Eye (tissue), 1 donor: ENCODE measurements around the gene ATG16L1.

Source experiments
- DNase-seq: peaks from one replicate; pipeline ENCODE4 v3.0.0-alpha.2; 2015

Gene ATG16L1

DNA sequence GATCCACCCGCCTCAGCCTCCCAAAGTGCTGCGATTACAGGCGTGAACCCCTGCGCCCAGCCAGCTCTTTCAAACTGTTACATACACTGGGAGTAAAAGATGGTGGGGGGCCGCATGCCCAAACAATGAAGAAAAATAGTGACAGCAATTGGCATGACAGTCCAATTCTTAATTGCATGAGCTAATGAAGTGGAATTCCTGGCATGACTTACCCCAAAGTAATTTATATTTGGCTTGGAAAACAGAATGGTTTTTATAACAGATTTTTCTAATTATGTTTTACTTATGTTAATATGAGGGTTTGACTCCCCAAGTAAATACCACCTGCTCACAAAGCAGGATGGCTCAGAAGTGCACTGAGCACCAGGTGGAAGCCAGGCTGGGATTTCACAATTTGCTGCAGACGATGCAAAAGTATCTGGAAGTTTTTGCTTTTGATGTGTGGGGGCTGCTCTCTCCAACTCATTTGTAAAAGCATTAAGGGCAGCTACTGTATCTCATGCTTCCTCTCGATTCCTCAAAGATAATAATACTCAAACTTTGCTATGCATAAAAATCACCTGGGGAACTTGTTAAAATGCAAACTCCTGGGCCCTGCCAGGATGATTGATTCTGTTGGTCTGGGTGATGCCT lies 24.0 kb upstream of the ATG16L1 start:
- peak; percentile 43 for DNase-seq

- DNase-seq = peak; percentile 13
These were observed 23.1 kb upstream of the ATG16L1 start for GRCh38 chr2:233228376-233228775.

DNA sequence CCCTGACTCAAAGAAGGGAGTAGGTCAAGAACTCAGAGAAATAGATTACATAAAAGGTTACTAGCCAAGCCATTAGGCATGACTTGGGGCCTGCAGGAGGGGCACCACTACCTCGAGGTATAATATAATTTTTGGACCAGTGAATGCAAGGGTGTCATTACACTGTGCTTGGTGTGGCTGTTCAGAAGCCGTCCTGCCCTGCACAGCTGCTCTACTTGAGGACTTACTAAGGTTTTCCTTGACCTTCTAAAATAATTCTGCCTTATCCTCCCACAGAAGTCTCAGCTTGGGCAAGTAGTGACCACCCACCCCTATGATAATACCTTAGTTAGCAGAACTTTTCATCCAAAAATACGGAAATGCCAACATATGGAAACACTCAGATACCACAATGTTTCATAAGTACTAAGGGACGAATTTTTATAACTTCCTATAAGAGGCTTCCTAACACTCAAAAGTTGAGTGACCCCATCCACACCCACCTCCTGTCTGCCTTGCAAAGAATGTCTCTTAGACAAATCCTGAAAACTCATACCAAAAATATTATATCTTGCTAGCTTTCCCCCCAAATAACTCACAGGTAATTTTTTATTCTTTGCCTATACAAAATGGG lies 17.7 kb upstream of the ATG16L1 start:
- no peak for DNase-seq

- no peak for DNase-seq
These were observed 17.2 kb upstream of the ATG16L1 start for GRCh38 chr2:233234264-233234663.

DNA sequence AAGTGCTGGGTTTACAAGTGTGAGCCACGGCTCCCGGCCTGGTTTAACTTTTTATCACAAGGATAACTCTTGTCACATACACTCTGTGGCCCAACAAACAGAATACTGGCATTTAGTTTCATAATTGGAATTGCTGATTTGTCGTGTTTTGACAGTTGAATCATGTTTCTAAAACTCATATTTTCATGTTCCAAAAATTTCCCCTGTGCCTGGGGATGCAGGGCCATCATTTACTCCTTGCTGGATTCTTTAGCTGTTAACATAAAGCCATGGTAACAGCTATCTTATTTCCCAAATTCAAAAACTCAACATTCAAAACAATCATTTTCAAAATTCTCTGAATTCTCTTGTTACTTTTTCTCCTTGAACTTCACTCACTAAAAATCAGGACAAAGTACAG lies 16.5 kb upstream of the ATG16L1 start:
- no peak for DNase-seq

DNA sequence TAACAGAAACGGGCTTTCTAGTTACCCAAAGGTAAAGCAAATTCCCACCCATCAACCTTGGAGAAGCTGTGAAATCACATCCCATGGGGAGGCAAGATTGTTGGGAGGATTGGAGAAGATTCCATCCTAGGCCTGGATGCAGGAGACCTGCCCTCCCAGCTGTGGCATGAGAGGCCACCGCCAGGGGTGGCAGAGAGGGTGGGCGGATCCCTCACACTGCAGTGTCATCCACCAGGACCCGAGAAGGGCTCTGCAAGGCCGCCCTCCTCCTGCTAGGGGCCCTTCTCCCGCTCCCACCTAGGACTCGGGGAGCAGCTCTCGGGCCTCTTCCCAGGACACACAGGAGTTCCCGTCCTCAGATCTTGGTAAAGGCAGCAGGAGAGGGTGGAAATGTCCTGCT lies 15.5 kb upstream of the ATG16L1 start:
- DNase-seq = no peak

- DNase-seq = no peak
These were observed 14.5 kb upstream of the ATG16L1 start for GRCh38 chr2:233236820-233237589.

DNA sequence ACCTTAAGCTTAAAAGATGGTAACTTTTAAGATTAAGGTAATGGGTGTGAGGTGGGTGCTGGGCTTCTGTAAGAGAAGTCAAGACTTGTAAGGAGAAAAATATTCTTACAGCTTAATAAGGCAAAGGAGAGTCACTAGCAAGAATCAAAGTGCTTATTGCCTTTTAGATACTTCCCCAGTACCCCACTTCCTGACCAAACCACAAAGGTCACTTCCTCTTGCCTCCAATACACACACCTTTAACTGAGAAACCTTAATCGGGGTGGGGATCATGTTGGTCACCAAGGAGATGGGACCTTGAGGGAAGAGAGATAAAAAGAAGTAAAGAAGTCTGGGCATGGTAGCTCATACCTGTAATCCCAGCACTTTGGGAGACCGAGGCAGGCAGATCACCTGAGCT lies 10.6 kb upstream of the ATG16L1 start:
- DNase-seq = no peak

DNA sequence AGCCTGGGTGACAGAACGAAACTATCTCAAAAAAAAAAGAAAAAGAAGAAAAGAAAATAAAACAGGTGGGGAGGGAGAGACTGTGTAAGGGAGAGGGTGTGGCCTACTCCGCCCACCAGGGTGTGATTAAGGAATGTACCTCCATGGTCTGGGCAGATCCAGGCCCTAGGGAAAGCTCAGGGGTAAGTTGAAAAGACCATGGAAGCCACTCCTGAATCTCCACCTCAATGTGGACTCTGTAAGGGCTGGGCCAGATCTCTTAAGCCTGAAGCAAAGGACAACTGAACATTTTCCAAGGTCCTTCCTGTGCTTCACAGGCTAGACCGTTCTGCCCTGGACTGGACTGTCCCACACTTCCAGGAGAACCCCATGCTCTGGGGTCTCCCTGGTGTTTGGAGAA lies 9.7 kb upstream of the ATG16L1 start:
- DNase-seq = no peak

DNA sequence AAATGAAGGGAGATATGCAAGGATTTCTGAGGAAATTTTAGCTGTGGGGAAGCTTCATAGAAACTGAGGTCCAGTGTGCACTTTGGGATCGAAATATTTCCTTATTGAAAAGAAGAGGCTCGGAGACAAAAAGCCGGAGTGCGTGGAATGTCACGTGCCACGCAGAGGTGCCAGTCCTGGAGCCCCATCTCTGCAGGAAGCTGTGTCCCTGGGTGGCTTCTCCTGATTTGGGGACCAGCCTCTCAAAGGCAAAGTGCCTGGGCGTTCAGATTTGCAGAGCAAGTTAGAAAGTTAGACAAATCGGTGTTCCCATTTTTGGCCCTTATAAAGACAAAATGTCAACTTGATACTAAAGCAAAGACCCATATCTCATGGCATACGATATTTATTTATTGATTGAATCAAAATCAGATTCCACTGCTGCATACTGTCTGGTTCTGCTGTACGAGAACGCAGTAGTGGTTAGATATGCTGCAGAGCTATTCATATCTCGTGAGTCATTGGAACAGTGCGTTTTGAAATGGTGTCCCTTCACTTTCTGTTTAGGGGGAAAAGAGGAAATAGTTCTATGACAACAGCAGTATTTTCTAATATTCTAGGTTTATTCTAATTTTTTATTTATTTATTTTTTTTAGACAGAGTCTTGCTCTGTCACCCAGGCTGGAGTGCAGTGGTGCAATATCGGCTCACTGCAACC lies 9.1 kb upstream of the ATG16L1 start:
- no peak for DNase-seq

DNA sequence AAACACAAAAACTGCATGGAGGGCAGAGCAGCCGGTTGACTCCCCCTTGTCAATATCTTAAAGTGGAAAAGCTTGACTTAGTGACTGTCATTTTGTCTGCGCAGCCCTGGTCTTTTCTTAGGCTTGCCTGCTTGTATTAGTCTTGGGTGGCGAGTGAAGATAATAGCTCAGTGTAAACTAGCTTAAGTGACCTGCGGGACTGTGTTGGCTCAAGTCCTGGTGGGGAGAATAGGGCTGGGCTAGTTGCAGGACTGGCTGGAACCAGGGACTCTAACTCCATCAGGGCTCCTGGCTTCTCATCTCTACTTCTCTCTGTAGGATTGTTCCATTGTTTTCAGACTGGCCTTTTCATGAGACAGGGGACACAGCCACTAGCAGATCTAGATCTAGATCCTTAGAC lies 8.1 kb upstream of the ATG16L1 start:
- DNase-seq = no peak

GRCh38 chr2:233244818-233245217 lies 6.7 kb upstream of the ATG16L1 start:
- DNase-seq = no peak

DNA sequence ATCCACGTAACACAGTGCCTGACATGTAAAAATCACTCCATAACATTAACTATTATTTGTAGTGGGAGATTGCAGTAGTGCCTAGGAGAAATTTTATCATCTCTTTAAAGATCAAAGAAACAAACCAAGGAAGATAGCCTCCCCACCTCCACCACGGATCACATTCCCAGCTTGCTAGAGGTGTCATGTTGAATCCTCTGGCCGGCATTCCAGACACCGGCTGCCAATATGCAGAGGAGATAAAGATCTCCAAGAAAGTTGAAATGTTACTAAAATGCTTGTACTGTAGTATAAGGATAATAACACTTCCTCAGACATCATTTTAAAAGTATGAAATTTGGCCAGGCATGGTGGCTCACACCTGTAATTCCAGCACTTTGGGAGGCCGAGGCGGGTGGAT lies 6.1 kb upstream of the ATG16L1 start:
- DNase-seq = no peak

DNA sequence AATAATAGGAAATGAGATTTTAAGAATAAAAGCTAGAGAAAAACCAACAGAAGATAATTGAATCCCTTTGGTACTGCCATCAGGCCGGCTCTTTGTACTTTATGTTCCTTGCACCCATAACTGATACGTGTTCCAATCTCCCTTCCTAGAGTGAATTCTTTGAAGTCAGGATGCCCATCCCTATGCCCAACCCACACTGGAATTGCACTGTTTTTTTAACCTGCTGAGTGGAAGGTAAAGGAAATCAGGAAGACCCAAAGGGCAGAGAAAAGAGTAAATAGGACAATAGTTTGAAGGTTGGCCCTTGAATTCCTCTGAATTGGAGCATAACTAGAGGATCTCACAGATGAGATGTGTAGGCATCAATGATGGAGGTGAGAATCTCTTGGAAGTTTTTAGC lies 4.4 kb upstream of the ATG16L1 start:
- no peak for DNase-seq

- no peak for DNase-seq
These were observed 3.7 kb upstream of the ATG16L1 start for GRCh38 chr2:233247744-233248143.

DNA sequence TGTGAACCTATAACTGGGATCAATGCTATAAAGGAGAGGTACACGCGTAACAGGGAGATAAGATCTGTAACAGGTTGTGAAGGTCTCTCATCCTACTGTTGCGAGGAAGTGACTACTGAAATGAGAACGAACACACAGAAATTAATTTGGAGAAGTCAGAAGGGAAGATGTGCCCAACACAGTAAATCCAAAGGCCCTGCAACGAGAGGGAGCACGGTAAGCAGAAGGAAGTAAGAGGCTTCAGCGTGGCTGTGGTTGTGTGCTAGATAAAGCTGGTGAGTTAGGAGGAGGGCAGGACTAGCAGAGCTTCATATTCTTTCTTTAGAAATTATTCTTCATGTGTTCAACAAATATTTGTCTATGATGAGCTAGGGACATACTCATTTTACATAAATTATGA lies 2.5 kb upstream of the ATG16L1 start:
- DNase-seq = no peak

DNA sequence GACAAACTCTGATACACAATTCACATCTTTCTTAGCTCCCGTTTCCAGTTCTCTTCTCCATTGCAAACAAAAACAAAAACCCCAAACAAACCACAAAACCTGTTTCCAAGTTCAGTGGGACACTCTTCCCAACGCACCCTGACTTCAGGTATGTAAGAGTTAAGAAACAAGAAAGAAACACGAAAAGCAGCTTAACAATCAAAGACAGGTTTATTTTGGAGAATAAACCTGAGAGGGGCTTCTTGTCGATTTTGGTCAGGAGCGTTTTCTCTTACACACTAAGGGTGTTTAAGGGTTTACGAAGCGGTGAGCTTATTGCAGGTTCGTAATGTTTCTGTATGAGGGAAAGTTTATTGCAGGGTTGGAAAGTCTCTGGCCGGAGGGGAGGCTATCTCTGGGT lies 905 bp upstream of the ATG16L1 start:
- no peak for DNase-seq

- no peak for DNase-seq
These were observed 528 bp upstream of the ATG16L1 start for GRCh38 chr2:233250985-233251305.

DNA sequence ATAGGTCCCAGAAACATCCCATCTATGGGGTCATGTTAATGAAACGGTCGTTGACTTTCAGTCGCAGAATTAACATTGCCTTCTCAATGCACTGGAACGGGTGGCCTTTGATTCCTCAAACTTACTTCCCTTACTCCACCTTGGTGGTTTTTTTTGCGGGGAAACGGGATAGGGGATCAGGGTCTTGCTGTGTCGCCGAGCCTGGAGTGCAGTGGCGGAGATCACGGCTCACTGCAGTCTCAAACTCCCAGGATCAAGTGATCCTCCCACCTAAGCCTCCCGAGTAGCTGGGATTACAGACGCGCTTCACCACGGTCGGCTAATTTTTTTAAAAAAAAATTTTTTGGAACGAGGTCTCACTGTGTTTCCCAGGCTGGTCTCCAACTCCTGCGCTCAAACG lies 754 bp downstream of the ATG16L1 start:
- DNase-seq = no peak

GRCh38 chr2:233255151-233255550 lies 3.7 kb downstream of the ATG16L1 start:
- DNase-seq = no peak

- no peak for DNase-seq
These were observed 4.6 kb downstream of the ATG16L1 start for GRCh38 chr2:233256048-233256447.

DNA sequence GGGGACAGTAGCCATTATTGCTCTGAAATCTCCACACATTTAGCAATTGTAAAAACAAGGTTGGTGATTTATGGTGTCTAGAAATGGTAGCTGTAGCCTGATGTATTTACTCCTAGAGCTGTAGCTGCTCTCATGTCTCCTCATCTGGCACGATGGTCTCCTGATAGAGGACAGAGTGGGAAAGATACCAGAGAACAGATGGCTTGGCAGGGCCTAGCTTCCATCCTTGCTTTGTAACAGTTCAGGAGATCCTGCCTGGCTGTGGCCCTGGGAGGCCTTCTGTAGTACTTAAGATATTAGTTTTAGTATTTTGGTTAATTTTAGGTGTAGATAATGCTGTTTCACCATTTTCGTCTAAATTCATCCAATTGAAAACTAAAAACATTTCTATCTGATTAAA lies 6.7 kb downstream of the ATG16L1 start:
- no peak for DNase-seq

GRCh38 chr2:233259730-233260129 lies 8.3 kb downstream of the ATG16L1 start:
- DNase-seq = no peak

- no peak for DNase-seq
These were observed 9.2 kb downstream of the ATG16L1 start for GRCh38 chr2:233260661-233261060.
